PC-9 (cell line): ENCODE data around the gene CDC14B. TPM values are rescaled to one million over a fixed set of nuclear protein-coding genes. Genes with fewer than 3 reads are reported as not detected.

Experiments
- BruUV-seq: library from RNA; stranded (reverse); fragments of 400-500 nt; replicated peaks from 2 replicates; lab custom pipeline; 2021; lab: Mats Ljungman, UMichigan
- CTCF ChIA-PET: fragments of 300-600 bp; sonication (Branson Sonifier 250); formaldehyde crosslinking; loops from one replicate; lab custom pipeline; 2022; ENCODE audit warnings: antibody characterized with exemption; lab: Charles Lee
- POLR2A ChIA-PET: fragments of 300-600 bp; sonication (Branson Sonifier 250); formaldehyde crosslinking; loops from one replicate; lab custom pipeline; 2022; ENCODE audit warnings: antibody characterized with exemption; ENCODE audit not compliant: unreplicated experiment; lab: Charles Lee
- DNase-seq, 2 experiments: peaks; one replicate each; pipeline versions ENCODE4 v3.0.0 to v3.0.0-alpha.2; 2015 to 2022; ENCODE audit warnings: mixed read lengths in 1 of 2
- H2AFZ ChIP-seq: fragments of 200-600 bp; sonication (generic); 2 replicates; pipeline ENCODE4 v1.8.1; 2017; ENCODE audit warnings: antibody characterized with exemption
- H3F3A ChIP-seq: fragments of 200-600 bp; sonication (generic); 2 replicates; pipeline ENCODE4 v1.8.1; 2017; ENCODE audit warnings: antibody characterized with exemption, mild to moderate bottlenecking, low read depth; ENCODE audit not compliant: insufficient read depth
- H3K27ac ChIP-seq: fragments of 200-600 bp; sonication (generic); 2 replicates; pipeline ENCODE4 v1.6.1; 2016; ENCODE audit warnings: mixed run types
- H3K27me3 ChIP-seq: fragments of 200-600 bp; sonication (generic); 2 replicates; pipeline ENCODE4 v1.6.1; 2016; ENCODE audit warnings: low read depth, mixed run types; ENCODE audit not compliant: insufficient read depth
- H3K36me3 ChIP-seq: fragments of 200-600 bp; sonication (generic); 2 replicates; pipeline ENCODE4 v1.6.1; 2016; ENCODE audit warnings: low read depth, mixed run types
- H3K4me1 ChIP-seq: fragments of 200-600 bp; sonication (generic); replicated peaks from 2 replicates; pipeline ENCODE4 v1.6.1; 2016; ENCODE audit warnings: mixed run types; ENCODE audit not compliant: insufficient read depth
- H3K4me2 ChIP-seq: fragments of 200-600 bp; sonication (generic); 2 replicates; pipeline ENCODE4 v1.6.1; 2017; ENCODE audit warnings: mixed run types
- H3K4me3 ChIP-seq: fragments of 200-600 bp; sonication (generic); 2 replicates; pipeline ENCODE4 v1.6.1; 2016; ENCODE audit warnings: mixed run types
- H3K79me2 ChIP-seq: fragments of 200-600 bp; sonication (generic); 2 replicates; pipeline ENCODE4 v1.6.1; 2017; ENCODE audit warnings: low read depth, mixed run types
- H3K9me2 ChIP-seq: fragments of 200-600 bp; sonication (generic); 2 replicates; pipeline ENCODE4 v1.8.1; 2017; ENCODE audit warnings: mild to moderate bottlenecking; ENCODE audit not compliant: insufficient read depth
- H3K9me3 ChIP-seq: fragments of 200-600 bp; sonication (generic); 2 replicates; pipeline ENCODE4 v1.8.1; 2016; ENCODE audit warnings: low read depth; ENCODE audit not compliant: insufficient read depth
- H4K20me1 ChIP-seq: fragments of 200-600 bp; sonication (generic); 2 replicates; pipeline ENCODE4 v1.8.1; 2017; ENCODE audit not compliant: insufficient read depth
- EZH2 ChIP-seq: fragments of 200-600 bp; sonication (generic); IDR thresholded peaks from 2 replicates; pipeline ENCODE4 v1.8.0; 2017; ENCODE audit warnings: antibody characterized with exemption, low read depth
- intact Hi-C: fragments of 100-400 bp; cut with micrococcal nuclease; formaldehyde crosslinking; loops from one replicate; pipeline ENCODE4 v1.10.0; 2022; ENCODE audit not compliant: unreplicated experiment
- total RNA-seq: library from RNA; stranded (reverse); gene quantifications from 2 replicates; pipeline ENCODE4 v1.2.3, GENCODE V29; 2021
- TF ChIP-seq, protein P1 (sequence below): fragments of 200-600 bp; sonication (generic); conservative IDR thresholded peaks from 2 replicates; pipeline ENCODE4 v1.6.1; 2017; ENCODE audit warnings: mixed run types, antibody characterized with exemption, mild to moderate bottlenecking, moderate library complexity

Gene CDC14B
- total RNA-seq, 1 experiment from 2014 or later: 47.2 TPM

DNA sequence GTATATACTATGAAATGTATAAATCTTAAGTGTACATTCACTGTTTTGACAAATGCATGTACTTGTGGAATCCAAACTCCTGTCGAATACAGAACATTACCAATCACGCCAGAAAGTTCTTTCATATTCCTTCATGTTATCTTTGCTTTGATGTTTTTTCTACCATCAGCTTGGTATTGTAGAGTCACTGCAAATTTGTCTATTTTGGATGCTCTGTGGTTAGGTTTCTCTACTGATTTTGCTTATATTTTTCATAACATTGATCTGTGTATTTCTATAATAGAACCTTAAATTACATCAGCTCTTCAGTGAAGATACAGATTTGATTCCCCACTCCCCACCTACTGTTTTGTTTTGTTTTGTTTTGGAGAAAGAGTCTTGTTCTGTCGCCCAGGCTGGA lies 138.9 kb downstream of the CDC14B start:
- Histone ChIP-seq H3K9me3 (no peaks in the 10 kb centered on the region), H3K27ac (no peak overlapping the region), H3K4me1 (no peaks in the 10 kb centered on the region), H3K27me3 (no peaks in the 10 kb centered on the region), H2AFZ (no peak overlapping the region), H3K9me2 (no peaks in the 10 kb centered on the region), H4K20me1 (no peaks in the 10 kb centered on the region), H3F3A (no peaks in the 10 kb centered on the region; the same call in 1 of the 2 replicates), H3K36me3 (no peaks in the 10 kb centered on the region), H3K4me3 (no peak overlapping the region), H3K79me2 (no peaks in the 10 kb centered on the region), H3K4me2 (no peak overlapping the region)
- BruUV-seq: no TSS peak
- TF ChIP-seq EZH2: no peak
- TF ChIP-seq, protein P1, sequence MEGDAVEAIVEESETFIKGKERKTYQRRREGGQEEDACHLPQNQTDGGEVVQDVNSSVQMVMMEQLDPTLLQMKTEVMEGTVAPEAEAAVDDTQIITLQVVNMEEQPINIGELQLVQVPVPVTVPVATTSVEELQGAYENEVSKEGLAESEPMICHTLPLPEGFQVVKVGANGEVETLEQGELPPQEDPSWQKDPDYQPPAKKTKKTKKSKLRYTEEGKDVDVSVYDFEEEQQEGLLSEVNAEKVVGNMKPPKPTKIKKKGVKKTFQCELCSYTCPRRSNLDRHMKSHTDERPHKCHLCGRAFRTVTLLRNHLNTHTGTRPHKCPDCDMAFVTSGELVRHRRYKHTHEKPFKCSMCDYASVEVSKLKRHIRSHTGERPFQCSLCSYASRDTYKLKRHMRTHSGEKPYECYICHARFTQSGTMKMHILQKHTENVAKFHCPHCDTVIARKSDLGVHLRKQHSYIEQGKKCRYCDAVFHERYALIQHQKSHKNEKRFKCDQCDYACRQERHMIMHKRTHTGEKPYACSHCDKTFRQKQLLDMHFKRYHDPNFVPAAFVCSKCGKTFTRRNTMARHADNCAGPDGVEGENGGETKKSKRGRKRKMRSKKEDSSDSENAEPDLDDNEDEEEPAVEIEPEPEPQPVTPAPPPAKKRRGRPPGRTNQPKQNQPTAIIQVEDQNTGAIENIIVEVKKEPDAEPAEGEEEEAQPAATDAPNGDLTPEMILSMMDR: no peak
- CTCF ChIA-PET: no interaction called here
- no peak for DNase-seq
- POLR2A ChIA-PET: no interaction called here
- intact Hi-C loops: no loop called here

DNA sequence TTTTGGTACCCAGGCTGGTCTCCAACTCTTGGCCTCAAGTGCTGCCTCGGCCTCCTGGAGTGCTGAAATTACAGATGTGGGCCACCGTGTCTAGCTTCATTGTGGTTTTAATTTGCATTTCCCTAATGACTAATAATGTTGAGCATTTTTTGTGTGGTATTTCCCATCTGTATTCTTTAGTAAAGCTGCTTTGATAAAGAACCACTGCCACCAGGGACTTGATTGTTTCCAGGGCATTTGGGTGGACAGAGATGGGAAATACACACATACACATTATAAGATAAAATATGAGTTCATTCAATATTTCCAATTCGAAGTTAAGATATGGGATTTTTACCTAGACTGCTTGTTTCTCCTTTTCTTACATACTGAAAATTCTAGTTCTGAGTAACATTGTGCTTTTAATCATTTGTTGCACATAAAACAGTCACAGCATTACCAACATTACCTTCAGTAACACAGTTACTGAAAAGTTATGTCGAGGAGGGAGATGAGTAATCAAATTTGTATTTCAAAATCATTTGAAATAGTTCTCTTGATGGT lies 140.7 kb downstream of the CDC14B start:
- Histone ChIP-seq H3K27me3 (no peaks in the 10 kb centered on the region), H4K20me1 (no peaks in the 10 kb centered on the region), H3K4me2 (no peak overlapping the region), H3F3A (no peaks in the 10 kb centered on the region; the same call in 1 of the 2 replicates), H3K79me2 (no peaks in the 10 kb centered on the region), H3K4me3 (no peak overlapping the region), H3K9me2 (no peaks in the 10 kb centered on the region), H3K27ac (no peak overlapping the region), H3K4me1 (no peaks in the 10 kb centered on the region), H3K9me3 (no peaks in the 10 kb centered on the region), H3K36me3 (no peaks in the 10 kb centered on the region), H2AFZ (no peak overlapping the region)
- intact Hi-C loops: no loop called here
- CTCF ChIA-PET: no interaction called here
- BruUV-seq: no TSS peak
- POLR2A ChIA-PET: no interaction called here
- DNase-seq: no peak
- no peak for TF ChIP-seq EZH2
- TF ChIP-seq, protein P1: no peak

DNA sequence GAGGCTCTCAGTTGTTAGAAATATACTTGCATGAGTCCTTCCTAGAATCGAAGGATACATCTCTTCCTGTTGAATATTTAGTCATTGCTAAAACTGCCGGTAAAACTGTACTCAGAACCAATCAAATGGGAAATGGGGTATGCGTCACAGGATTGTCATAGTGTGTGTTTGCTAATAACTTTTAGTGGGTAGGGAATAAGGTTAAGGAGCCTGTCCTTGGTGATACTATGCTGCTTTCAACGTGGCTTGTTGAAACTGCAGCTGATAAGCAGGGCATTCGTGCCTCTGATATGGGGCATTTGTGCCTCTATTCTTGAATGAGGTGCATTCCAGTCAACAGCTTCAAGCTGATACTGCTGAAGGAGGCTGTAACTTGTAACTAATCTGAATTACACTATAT lies 143.1 kb downstream of the CDC14B start:
- no TSS peak for BruUV-seq
- Histone ChIP-seq H3K36me3 (no peaks in the 10 kb centered on the region), H3K27me3 (no peaks in the 10 kb centered on the region), H3K9me3 (no peaks in the 10 kb centered on the region), H3K4me3 (no peak overlapping the region), H3F3A (no peaks in the 10 kb centered on the region), H3K27ac (no peak overlapping the region), H3K4me2 (no peak overlapping the region), H3K9me2 (no peaks in the 10 kb centered on the region), H3K4me1 (no peaks in the 10 kb centered on the region), H3K79me2 (no peaks in the 10 kb centered on the region), H2AFZ (no peak overlapping the region), H4K20me1 (no peaks in the 10 kb centered on the region)
- DNase-seq: no peak
- TF ChIP-seq EZH2: no peak
- TF ChIP-seq, protein P1: no peak
- intact Hi-C loops: no loop called here
- CTCF ChIA-PET: no interaction called here
- POLR2A ChIA-PET: no interaction called here
